Ovary (tissue), 10 donors: Measurements from ENCODE around the gene EXOSC5. TPM values are rescaled to one million over a fixed set of nuclear protein-coding genes. Genes with fewer than 3 reads are reported as not detected.
A peak's percentile ranks its signal among the peaks of the same experiment; 100 is the strongest.

Source experiments
- DNase-seq, 5 donors: peaks; one replicate each; pipeline ENCODE4 v3.0.0-alpha.2; 2019 to 2020
- H3K27ac ChIP-seq, 2 donors: fragments of 200-600 bp; one replicate each; pipeline versions ENCODE4 v1.5.1 to v1.8.0; 2019 to 2022
- H3K27me3 ChIP-seq: fragments of 200-600 bp; one replicate; pipeline ENCODE4 v1.8.0; 2022
- H3K36me3 ChIP-seq: fragments of 200-600 bp; sonication (generic); one replicate; pipeline ENCODE4 v1.5.1; 2019
- H3K4me1 ChIP-seq: one replicate; pipeline ENCODE4 v1.8.1; 2013; ENCODE audit warnings: mild to moderate bottlenecking, moderate library complexity; ENCODE audit not compliant: insufficient read depth
- H3K4me3 ChIP-seq: fragments of 200-600 bp; sonication (generic); one replicate; pipeline ENCODE4 v1.5.1; 2017
- H3K9me3 ChIP-seq, 2 donors: fragments of 200-600 bp in 1 of 2; sonication (generic) in 1 of 2; one replicate each; pipeline versions ENCODE4 v1.5.1 to v1.8.1; 2013 to 2019; ENCODE audit warnings: mild to moderate bottlenecking in 1 of 2, moderate library complexity in 1 of 2
- EP300 ChIP-seq: sonication (generic); formaldehyde crosslinking; IDR thresholded peaks from one replicate; pipeline ENCODE4 v1.6.1; 2017; ENCODE audit warnings: antibody characterized with exemption
- POLR2A ChIP-seq: fragments of 450-650 bp; IDR thresholded peaks from one replicate; pipeline ENCODE4 v1.6.1; 2017; ENCODE audit warnings: antibody characterized with exemption, mild to moderate bottlenecking, moderate library complexity
- WGBS, 3 donors: extraction: QIAGEN DNeasy Blood & Tissue Kit in 1 of 3; methylation state at CpG; one replicate each; pipeline versions ENCODE4 v1.1.5 to v1.1.7; 2013 to 2017; 5-methylcytosine and 5-hydroxymethylcytosine counted together
- intact Hi-C, 4 donors: fragments of 100-400 bp; cut with DNase I; formaldehyde crosslinking; loops; one replicate each; pipeline versions ENCODE4 v1.11.0 to v1.15.1; 2022 to 2023
- long read RNA-seq, 3 donors: library from polyadenylated mRNA in 2 of 3; unstranded in 2 of 3; transcript quantifications; one replicate each; pipeline ENCODE4 v2.0.0 and lab custom pipeline, GENCODE V29; 2021 to 2026
- polyA plus RNA-seq, 2 donors: library from polyadenylated mRNA; stranded (reverse); fragments of 200-250 nt in 1 of 2; fragments of 350-450 nt in 1 of 2; fragmentation: Illumina TruSeq in 1 of 2; extraction: RNeasy Lipid Tissue Mini Kit (QIAGEN cat#74804) in 1 of 2; gene quantifications; one replicate each; pipeline ENCODE4 v1.2.3, GENCODE V29; 2013 to 2014
- total RNA-seq, 7 donors: library from RNA; depleted of rRNA in 2 of 7; stranded (reverse); fragments of >200 nt in 2 of 7; fragmentation: NEBNext Ultra II Directional in 3 of 7; extraction: Animal tissue kit (Norgen Biotek cat#: 25700) in 3 of 7; gene quantifications; one replicate each; pipeline versions ENCODE4 v1.1.0 to v1.2.4, GENCODE V29; 2016 to 2023
- TF ChIP-seq, protein P1 (sequence below), 3 donors: fragments of 450-650 bp in 2 of 3; fragments of 200-600 bp in 1 of 3; IDR thresholded peaks; one replicate each; pipeline versions ENCODE4 v1.5.1 to v1.8.0; 2016 to 2022; ENCODE audit warnings: antibody characterized with exemption in 3 of 3, mild to moderate bottlenecking in 1 of 3
- donor health status: DM: no; HTN: no; CAD: no; lungs with moderate emphysema.
- donor health status: DM: no; HTN: no; CAD: no.
- donor health status: Bipolar disorder and iron deficiency.
- donor health status: DM: yes; HTN: yes; CAD: no.
- donor health status: DM: no; HTN: no; CAD: no.
- donor health status: DM: yes; HTN: yes; CAD: no.

Gene EXOSC5
- total RNA-seq, result 10 to 100 TPM in 4 of 7 donors, 1 to 10 TPM in 3; 6.6 to 25.0 (median 13.8) TPM
- polyA plus RNA-seq, result 10 to 100 TPM in 1 of 2 donors, 1 to 10 TPM in 1; 1.5 to 24.6 TPM
- long read RNA-seq, donor 1, transcript EXOSC5-201 (6 exons, 1,118 nt), result major isoform, 6 of 9 reads
- long read RNA-seq, donor 1, partial matches to known transcripts, result 1 of 9 reads
- long read RNA-seq, donor 1, other reads (novel, unspliced or antisense), result 2 of 9 reads
- long read RNA-seq, donor 2, transcript EXOSC5-201 (6 exons, 1,118 nt), result major isoform, 26 of 26 reads
- long read RNA-seq, donor 2, partial matches to known transcripts, result 0 of 26 reads
- long read RNA-seq, donor 2, other reads (novel, unspliced or antisense), result 0 of 26 reads
- long read RNA-seq, donor 3, transcript EXOSC5-201 (6 exons, 1,118 nt), result major isoform, 18 of 21 reads
- long read RNA-seq, donor 3, partial matches to known transcripts, result 3 of 21 reads
- long read RNA-seq, donor 3, other reads (novel, unspliced or antisense), result 0 of 21 reads

DNA sequence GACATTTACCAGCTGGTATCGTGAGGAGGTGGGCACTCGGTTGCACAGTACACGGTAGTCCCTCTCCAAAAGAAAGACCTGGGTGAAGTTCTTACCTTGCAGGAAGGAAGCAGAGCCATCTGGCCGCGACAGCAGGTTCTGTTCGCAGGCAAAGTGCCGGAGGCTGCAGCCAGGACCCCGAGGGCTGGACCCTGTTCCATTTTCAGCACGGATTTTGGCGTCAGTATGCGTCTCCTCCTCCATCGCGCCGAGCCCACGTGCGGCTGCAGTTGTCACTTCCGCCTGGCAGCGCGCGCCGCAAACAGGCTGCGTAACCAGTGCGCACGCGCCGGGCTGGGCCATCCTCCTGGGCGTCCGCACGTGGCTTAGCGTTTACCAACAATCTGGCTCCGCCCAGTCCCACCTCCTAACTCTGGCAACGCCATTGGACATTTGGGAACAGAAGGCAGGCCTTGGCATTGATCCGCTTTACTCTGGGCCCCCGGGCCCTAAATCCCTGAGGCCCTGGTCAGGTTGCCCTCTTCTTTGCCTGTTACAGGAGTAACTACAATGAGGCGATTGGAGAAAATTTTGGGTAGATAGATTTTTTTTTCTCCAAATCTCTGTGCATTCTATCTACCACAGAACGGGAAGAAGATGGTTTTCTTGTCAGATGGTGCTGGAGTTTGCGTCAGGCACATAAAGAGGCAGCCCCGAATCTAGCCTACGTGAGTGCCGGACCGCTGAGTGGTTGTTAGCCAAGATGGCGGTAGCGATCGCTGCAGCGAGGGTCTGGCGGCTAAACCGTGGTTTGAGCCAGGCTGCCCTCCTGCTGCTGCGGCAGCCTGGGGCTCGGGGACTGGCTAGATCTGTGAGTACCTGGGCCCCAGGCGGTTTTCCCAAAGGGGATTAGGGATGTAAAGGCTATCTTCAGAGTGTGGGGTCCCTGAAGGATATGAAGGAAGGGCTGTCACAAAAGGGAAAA, at the start of gene EXOSC5, which contains the start of gene BCKDHA:
Gene EXOSC5, minus strand, starts transcription at position 274 of the 964 bp plus-strand sequence. Its CDS starts 31 bp downstream, at position 243.
Gene BCKDHA, plus strand, starts transcription at position 733 of the 964 bp plus-strand sequence. Its CDS starts 10 bp downstream, at position 743.
- peak within 1 kb of the TSS; percentile 1 to 84 for H3K27ac ChIP-seq
- H3K9me3 ChIP-seq, result no peaks in the 10 kb centered on the region
- intact Hi-C loops, result no loop called here

DNA sequence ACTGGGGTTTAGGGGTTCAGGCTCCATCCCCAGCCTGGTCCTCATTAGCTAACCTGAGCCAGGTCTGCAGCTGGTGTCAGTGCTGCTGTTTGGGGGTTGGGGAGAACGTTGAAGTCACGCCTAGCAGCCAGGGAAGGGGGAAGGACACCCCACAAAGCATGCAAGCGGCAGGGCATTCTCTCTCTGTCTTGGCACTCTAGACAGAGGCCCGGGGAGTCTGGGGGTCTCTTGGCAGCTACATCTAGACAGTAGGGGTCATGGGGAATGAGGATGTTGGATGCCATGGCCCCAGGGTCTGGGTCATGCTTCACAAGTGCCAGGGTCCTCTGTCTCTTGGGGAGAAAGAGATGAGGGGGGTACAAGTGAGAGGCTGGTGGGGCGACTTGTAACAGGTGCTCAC, 48.4 kb upstream of the EXOSC5 start:
- Histone ChIP-seq H3K36me3 (no peaks in the 10 kb centered on the region), H3K4me1 (no peaks in the 10 kb centered on the region), H3K27ac (no peak overlapping the region), H3K27me3 (no peaks in the 10 kb centered on the region), H3K4me3 (no peak overlapping the region), H3K9me3 (no peaks in the 10 kb centered on the region)
- no peak for DNase-seq
- TF ChIP-seq POLR2A (no peak), EP300 (no peak)
- TF ChIP-seq, protein P1, sequence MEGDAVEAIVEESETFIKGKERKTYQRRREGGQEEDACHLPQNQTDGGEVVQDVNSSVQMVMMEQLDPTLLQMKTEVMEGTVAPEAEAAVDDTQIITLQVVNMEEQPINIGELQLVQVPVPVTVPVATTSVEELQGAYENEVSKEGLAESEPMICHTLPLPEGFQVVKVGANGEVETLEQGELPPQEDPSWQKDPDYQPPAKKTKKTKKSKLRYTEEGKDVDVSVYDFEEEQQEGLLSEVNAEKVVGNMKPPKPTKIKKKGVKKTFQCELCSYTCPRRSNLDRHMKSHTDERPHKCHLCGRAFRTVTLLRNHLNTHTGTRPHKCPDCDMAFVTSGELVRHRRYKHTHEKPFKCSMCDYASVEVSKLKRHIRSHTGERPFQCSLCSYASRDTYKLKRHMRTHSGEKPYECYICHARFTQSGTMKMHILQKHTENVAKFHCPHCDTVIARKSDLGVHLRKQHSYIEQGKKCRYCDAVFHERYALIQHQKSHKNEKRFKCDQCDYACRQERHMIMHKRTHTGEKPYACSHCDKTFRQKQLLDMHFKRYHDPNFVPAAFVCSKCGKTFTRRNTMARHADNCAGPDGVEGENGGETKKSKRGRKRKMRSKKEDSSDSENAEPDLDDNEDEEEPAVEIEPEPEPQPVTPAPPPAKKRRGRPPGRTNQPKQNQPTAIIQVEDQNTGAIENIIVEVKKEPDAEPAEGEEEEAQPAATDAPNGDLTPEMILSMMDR (IDR thresholded peaks at IDR 0.05), result no peak
- intact Hi-C loops, result no loop called here
- 53 to 78% (median 59%) methylated on average over 5 of the region's 5 CpGs for WGBS, 3 donors

More for the DNA sequence above, at the start of gene EXOSC5, which contains the start of gene BCKDHA:
- no peaks in the 10 kb centered on the region for H3K36me3 ChIP-seq
- peak; percentile 99 to 100 (median 99) for DNase-seq
- TF ChIP-seq POLR2A (peak; percentile 48), EP300 (peak; percentile 30)
- TF ChIP-seq, protein P1 (IDR thresholded peaks at IDR 0.05), result no peak
- H3K27me3 ChIP-seq, result no peaks in the 10 kb centered on the region
- peak within 1 kb of the TSS; percentile 98 for H3K4me3 ChIP-seq
- H3K4me1 ChIP-seq, result peaks cover 5% of the 10 kb centered on the region
- WGBS, 3 donors, result 0% methylated on average over 50 of the region's 50 CpGs

DNA sequence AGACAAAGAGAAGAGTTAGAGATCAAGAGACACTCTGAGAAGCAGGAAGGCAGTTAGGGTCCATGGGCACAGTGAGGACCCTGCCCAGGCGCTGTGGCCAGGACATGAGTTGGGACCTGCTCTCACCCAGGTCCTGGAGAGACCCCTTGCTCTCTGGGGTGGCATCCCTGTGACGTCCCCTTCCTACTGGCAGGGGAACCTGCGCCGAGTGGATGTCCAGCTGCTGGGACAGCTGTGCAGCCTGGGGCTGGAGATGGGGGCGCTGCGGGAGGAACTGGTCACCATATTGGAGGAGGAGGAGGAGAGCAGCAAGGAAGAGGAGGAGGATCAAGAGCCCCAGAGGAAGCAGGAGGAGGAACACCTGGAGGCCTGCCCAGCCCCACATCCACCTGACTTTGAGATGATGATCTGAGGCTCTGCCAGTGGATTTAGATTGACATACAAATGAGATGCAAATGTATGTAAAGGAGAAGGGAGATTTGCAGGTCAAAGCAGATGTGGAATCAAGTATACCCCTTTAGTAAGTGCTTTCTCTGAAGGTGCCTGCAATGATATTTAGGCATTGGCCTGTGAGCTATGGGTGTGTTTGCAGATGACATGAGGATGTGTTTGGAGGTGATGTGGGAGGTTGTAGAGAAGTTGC, 46.8 kb upstream of the EXOSC5 start:
- Histone ChIP-seq H3K27me3 (no peaks in the 10 kb centered on the region), H3K36me3 (no peaks in the 10 kb centered on the region), H3K9me3 (no peaks in the 10 kb centered on the region), H3K4me3 (no peak overlapping the region), H3K4me1 (no peaks in the 10 kb centered on the region), H3K27ac (no peak overlapping the region)
- TF ChIP-seq, protein P1 (IDR thresholded peaks at IDR 0.05), result no peak
- TF ChIP-seq POLR2A (no peak), EP300 (no peak)
- WGBS, 3 donors, result 47 to 71% (median 59%) methylated on average over 6 of the region's 6 CpGs
- DNase-seq, result peak in 1 of 5 donors; percentile 9
- intact Hi-C loops, result no loop called here
